Upper lobe of left lung (tissue), 4 donors: Measurements from ENCODE around the gene FGGY.

Source experiments
- POLR2A ChIP-seq, 4 donors: fragments of 450-650 bp; IDR thresholded peaks; one replicate each; pipeline ENCODE4 v1.5.1; 2016 to 2017; ENCODE audit warnings: antibody characterized with exemption in 4 of 4, mild to moderate bottlenecking in 2 of 4
- POLR2AphosphoS5 ChIP-seq, 2 donors: sonication (generic); formaldehyde crosslinking; IDR thresholded peaks; one replicate each; pipeline ENCODE4 v1.5.1; 2017; ENCODE audit warnings: antibody characterized with exemption in 2 of 2
- TF ChIP-seq, protein P1 (sequence below), 6 experiments: fragments of 450-650 bp in 4 of 6; fragments of 200-600 bp in 2 of 6; sonication (generic) in 2 of 6; IDR thresholded peaks; one replicate each; pipeline ENCODE4 v1.5.1; 2016 to 2019; ENCODE audit warnings: antibody characterized with exemption in 6 of 6

DNA sequence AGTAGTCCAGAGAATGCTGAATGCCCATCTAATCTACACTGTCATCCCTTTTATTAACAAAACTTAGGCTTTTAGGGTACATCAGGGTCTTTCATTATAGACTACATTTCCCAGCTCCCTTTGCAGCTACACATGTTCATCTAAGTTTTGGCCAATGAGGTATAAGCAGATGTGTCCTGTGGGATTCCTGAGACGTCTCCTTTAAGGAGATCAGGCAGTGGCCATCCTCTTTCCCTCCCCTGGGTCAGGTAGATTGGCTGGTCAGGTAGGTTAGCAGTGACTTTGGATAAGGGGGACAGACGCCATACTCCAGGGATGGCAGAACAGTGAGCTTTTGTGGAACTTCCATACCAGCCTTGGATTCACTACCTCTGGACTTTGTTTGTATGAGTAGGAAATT lies 188.3 kb downstream of the FGGY start:
- TF ChIP-seq POLR2AphosphoS5 (IDR thresholded peaks at IDR 0.05) (no peak), POLR2A (IDR thresholded peaks at IDR 0.05) (no peak)
- TF ChIP-seq, protein P1, sequence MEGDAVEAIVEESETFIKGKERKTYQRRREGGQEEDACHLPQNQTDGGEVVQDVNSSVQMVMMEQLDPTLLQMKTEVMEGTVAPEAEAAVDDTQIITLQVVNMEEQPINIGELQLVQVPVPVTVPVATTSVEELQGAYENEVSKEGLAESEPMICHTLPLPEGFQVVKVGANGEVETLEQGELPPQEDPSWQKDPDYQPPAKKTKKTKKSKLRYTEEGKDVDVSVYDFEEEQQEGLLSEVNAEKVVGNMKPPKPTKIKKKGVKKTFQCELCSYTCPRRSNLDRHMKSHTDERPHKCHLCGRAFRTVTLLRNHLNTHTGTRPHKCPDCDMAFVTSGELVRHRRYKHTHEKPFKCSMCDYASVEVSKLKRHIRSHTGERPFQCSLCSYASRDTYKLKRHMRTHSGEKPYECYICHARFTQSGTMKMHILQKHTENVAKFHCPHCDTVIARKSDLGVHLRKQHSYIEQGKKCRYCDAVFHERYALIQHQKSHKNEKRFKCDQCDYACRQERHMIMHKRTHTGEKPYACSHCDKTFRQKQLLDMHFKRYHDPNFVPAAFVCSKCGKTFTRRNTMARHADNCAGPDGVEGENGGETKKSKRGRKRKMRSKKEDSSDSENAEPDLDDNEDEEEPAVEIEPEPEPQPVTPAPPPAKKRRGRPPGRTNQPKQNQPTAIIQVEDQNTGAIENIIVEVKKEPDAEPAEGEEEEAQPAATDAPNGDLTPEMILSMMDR (IDR thresholded peaks at IDR 0.05): no peak
